GM20000 (cell line): ENCODE data around the gene PMM1.

Experiments used
- DNase-seq: peaks from one replicate; pipeline ENCODE4 v3.0.0; 2012; ENCODE audit warnings: low spot score
- CTCF ChIP-seq: IDR thresholded peaks from 2 replicates; pipeline ENCODE4 v1.5.1; 2012; ENCODE audit warnings: mild to moderate bottlenecking, control low read depth; ENCODE audit errors: extremely low read depth, missing control alignments

The PMM1 gene

GRCh38 chr22:41621099-41621910 is 31.7 kb upstream of the PMM1 start, which contains the start of gene XRCC6:
XRCC6 (plus strand) TSS chr22:41621295; CDS start chr22:41622005, 710 bp downstream.
- no peak for TF ChIP-seq CTCF

DNA sequence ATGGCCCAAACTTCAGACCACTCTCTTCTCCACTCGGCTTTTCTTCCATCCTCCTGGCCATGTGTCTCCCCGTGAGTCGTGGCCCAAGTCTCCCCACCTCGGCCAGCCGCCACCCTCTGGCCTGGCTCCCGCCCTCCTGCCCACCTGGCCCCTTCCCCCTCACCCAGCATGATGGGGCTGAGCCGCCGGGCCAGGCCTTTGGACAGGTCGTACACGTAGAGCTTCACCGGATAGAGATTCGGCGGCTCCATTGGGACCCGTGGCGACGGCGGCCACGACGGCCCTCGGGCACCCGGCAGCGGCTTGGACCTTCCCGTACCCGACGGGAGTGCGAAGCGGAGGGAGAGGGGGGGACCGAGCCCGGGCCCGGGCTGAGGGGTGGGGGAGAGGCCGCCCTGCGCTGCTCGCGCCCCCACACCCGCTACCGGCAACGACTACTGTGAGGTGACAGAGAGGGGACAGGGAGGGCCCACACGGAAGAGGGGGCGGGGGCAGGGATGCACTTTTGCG is 31.0 kb upstream of the PMM1 start, which contains the start of gene DESI1:
Gene DESI1, minus strand, starts transcription at position 455 of the 510 bp plus-strand sequence. Its CDS starts 204 bp downstream, at position 251.
- no peak for TF ChIP-seq CTCF
- no peak for DNase-seq

More at GRCh38 chr22:41621099-41621910, 31.7 kb upstream of the PMM1 start, which contains the start of gene XRCC6:
- DNase-seq: peak; percentile 100

DNA sequence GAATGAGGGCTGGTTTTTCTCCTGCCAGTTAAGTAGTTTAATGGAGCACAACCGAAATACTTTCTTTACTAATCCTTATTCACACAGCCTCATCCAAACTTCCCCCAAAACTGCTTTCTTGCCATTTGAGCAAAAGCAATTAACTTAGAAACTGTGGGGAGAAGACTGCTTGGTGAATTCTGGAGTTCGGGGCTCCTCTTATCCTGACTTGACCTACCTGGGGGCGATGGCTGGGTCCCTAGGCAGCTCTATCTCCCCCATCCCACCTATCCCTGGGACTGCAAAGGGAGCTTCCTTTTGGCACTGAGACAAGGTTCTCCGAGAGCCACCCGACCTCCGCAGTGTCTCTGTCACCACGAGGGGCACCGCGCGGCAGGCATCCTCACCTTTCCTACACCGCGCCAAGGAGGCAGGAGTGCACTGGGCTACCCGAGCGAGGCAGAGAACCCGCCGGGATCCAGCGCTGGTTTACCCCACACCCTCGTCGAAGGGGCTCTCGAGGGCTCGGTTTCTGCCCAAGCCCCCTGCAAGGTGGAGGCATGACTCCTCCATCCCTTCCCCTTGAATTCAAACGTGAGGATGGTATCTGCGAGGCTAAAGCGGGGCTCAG is 30.4 kb upstream of the PMM1 start:
- DNase-seq: no peak
- TF ChIP-seq CTCF: no peak

DNA sequence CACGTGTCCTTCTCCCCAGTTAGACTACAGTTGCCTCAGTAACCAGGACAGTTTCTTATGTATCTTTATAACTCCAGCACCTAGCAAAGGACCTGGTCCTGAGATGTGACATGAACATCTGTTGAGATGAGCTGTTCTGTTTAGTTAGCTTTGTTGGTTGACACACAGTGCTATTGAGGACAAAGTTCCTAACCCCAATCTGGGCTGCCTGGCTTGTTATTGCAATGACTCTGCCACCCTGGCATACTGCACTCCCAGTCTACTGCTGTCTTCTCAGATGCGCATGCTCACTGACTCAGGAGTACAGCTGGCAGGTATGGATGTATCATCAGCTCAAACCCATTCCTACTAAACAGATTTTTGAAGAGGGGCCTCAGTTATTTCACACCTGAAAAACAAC is 23.8 kb upstream of the PMM1 start:
- no peak for TF ChIP-seq CTCF
- DNase-seq: no peak

DNA sequence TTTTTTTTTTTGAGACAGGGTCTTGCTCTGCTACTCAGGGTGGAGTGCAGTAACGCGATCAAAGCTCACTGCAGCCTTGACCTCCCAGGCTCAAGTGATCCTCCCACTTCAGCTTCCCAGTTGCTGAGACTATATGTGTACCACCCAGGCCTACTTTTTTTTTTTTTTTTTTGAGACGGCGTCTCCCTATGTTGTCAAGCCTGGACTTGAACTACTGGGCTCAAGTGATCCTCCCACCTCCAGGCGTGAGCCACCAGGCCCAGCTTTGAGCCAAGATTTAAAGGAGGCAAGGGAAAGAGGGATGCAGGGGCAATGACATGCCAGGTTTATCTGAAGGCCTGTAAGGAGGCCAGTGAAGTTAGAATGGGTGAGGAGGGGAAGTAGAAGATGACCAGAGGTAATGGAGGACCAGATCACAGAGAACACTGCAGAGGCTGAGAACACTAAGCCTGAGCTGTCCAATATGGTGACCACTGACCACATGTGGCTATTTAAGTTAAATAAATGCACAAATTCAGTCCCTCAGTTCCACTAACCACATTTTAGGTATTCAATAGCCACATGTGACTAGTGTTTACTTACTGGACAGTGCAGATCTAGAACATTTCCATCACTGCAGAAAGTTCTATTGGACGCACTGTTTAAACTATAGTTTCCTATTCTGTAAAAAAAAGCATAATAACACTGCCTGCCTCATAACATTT is 23.1 kb upstream of the PMM1 start:
- no peak for TF ChIP-seq CTCF
- no peak for DNase-seq

- no peak for DNase-seq
- TF ChIP-seq CTCF: no peak
These were observed 18.7 kb upstream of the PMM1 start for GRCh38 chr22:41608386-41608785.
